ENCODE measurements around the gene BABAM2. TPM values are rescaled to one million over a fixed set of nuclear protein-coding genes. Genes with fewer than 3 reads are reported as not detected.

The BABAM2 gene
- total RNA-seq, 2 experiments from 2014 or later = 19.7 to 33.2 TPM

GRCh38 chr2:28102455-28102874 lies 211.9 kb downstream of the BABAM2 start:
- ChIA-PET CTCF (ENCODE audit: unreplicated experiment) (no interaction called here), POLR2A (no interaction called here)
- H2AFZ ChIP-seq (ENCODE audit: low read length) = no peak overlapping the region
- no peaks in the 10 kb centered on the region for H4K20me1 ChIP-seq (ENCODE audit: insufficient read depth, low read length)
- H3K4me2 ChIP-seq (ENCODE audit: low read length) = no peak overlapping the region
- no peak overlapping the region for H3K4me3 ChIP-seq (ENCODE audit: low read depth, low read length, poor library complexity, severe bottlenecking)
- intact Hi-C loops (cut with micrococcal nuclease; ENCODE audit: unreplicated experiment) = no loop called here
- no peaks in the 10 kb centered on the region for H3K4me1 ChIP-seq (ENCODE audit: insufficient read depth, low read length, poor library complexity, severe bottlenecking)
- no peak for DNase-seq (ENCODE audit: low spot score)
- no peak for TF ChIP-seq CTCF (conservative IDR thresholded peaks at IDR 0.05; ENCODE audit: low read length)
- TF ChIP-seq EZH2phosphoT487 (IDR thresholded peaks at IDR 0.05; ENCODE audit: borderline replicate concordance, low read depth, low read length) = no peak
- no peaks in the 10 kb centered on the region for H3K9me2 ChIP-seq (ENCODE audit: insufficient read depth, low read length)
- BruUV-seq (replicated peaks) = no TSS peak
- H3K79me2 ChIP-seq (ENCODE audit: insufficient read depth, low read depth, low read length) = no peaks in the 10 kb centered on the region
- H3K9me3 ChIP-seq (ENCODE audit: low read length) = no peaks in the 10 kb centered on the region
- H3K27ac ChIP-seq (ENCODE audit: low read depth, low read length, poor library complexity, severe bottlenecking) = no peak overlapping the region
- no peaks in the 10 kb centered on the region for H3K36me3 ChIP-seq (ENCODE audit: insufficient read depth, low read length)

- no peaks in the 10 kb centered on the region for H3K36me3 ChIP-seq (ENCODE audit: insufficient read depth, low read length)
- POLR2A ChIA-PET = interaction anchor here (0.5 kb wide), 1 partner anchor 9 kb away, joined by 3 read pairs; no protein-coding TSS in a partner anchor
- CTCF ChIA-PET (ENCODE audit: unreplicated experiment) = no interaction called here
Observed at GRCh38 chr2:28103611-28104010, 213.1 kb downstream of the BABAM2 start.

More at GRCh38 chr2:28103611-28104010, 213.1 kb downstream of the BABAM2 start:
- no peaks in the 10 kb centered on the region for H3K4me1 ChIP-seq (ENCODE audit: insufficient read depth, low read length, poor library complexity, severe bottlenecking)
- H4K20me1 ChIP-seq (ENCODE audit: insufficient read depth, low read length) = no peaks in the 10 kb centered on the region
- no peaks in the 10 kb centered on the region for H3K79me2 ChIP-seq (ENCODE audit: insufficient read depth, low read depth, low read length)
- H2AFZ ChIP-seq (ENCODE audit: low read length) = no peak overlapping the region
- TF ChIP-seq CTCF (conservative IDR thresholded peaks at IDR 0.05; ENCODE audit: low read length) (no peak), EZH2phosphoT487 (IDR thresholded peaks at IDR 0.05; ENCODE audit: borderline replicate concordance, low read depth, low read length) (no peak)
- no peak for DNase-seq (ENCODE audit: low spot score)
- no peaks in the 10 kb centered on the region for H3K9me3 ChIP-seq (ENCODE audit: low read length)
- H3K4me2 ChIP-seq (ENCODE audit: low read length) = no peak overlapping the region
- no peaks in the 10 kb centered on the region for H3K9me2 ChIP-seq (ENCODE audit: insufficient read depth, low read length)
- H3K27ac ChIP-seq (ENCODE audit: low read depth, low read length, poor library complexity, severe bottlenecking) = no peak overlapping the region
- no TSS peak for BruUV-seq (replicated peaks)
- intact Hi-C loops (cut with micrococcal nuclease; ENCODE audit: unreplicated experiment) = no loop called here
- no peak overlapping the region for H3K4me3 ChIP-seq (ENCODE audit: low read depth, low read length, poor library complexity, severe bottlenecking)
